Epidermal melanocyte (primary cell): Measurements from ENCODE around the gene PPP1R7.

Source experiments
- DNase-seq: peaks from one replicate; pipeline ENCODE4 v3.0.0; 2011; ENCODE audit warnings: low spot score; ENCODE audit not compliant: insufficient read length

The PPP1R7 gene

DNA sequence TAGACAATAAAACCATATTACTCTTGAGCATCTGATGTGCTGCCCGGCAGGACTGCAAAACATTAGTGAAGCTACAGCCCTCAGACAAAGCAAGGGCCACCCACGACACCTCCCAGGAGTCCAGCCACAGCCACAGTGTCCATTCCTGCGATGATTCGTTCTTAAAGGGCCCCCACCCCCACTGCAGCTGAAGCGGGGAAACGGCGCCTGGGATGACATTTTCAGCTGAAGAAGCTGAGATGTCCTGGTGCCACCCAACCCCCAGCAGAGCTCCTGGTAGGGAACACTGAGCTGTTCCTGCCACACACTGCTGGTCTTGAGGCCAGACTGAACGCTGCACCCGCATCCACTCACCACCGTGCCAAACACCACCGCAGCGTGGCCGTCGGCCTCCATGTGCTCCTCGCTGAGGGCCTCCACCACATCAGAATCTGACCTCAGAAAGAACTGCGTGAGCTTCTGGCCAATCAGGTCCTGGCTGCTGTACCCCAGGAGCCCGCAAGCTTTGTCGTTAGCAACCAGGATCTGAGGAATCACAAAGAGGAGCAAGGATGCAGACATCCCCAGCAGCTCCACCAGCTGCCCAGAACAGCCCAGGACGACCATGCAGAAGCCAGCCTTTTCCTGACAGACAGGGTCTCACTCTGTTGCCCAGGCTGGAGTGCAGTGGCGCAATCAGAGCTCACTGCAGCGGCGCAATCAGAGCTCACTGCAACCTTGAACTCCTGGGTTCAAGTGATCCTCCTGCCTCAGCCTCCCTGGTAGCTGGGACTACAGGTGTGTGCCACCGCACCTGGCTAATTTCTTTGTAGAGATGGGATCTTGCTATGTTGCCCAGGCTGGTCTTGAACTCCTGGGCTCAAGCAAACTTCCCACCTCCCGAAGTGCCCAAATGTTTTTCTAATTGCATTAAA, 10.5 kb upstream of the PPP1R7 start:
- DNase-seq: no peak

DNA sequence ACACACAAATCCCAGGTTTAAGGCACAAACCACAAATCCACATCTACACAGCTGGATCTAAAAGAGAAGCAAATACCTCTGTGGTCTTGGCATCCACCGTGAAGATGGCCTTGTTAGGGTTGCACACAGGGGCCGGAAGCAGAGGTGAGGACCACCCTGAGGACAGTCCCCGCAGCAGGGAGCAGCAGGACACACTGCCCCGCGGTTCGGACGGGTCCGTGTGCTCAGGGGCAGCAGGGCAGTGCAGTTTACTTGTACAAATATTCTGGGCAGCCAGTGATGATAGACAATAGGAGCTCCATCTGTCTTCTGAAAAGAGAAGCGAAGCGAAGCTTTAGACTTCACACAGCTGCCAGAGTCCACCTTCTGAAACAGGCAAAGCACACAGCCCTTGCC, 9.8 kb upstream of the PPP1R7 start:
- DNase-seq: no peak

DNA sequence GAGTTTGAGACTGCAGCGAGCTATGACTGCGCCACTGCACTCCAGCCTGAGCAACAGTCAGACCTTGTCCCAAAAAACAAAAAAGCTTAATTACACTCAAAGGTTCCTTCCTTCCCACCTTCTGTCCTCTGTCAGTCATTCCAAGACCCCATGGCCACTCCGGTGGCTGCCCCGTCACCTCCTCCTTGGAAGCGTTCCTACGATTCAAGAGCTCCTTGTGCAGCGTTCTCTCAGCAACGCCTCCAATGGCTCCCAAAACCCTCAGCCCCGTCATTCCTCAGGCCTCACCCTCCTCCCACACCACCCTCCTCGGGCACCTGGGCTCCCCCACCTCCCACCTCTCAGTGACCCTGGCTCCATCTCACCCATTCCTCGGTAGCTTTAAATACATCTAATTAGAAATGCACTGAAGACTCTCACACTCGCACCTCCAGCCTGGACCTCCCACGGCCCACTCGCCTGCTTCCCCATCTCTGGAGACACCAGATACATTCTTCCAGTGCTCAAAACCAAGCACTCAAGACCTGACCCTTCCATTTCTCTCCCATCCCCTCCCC, 9.0 kb upstream of the PPP1R7 start:
- no peak for DNase-seq

DNA sequence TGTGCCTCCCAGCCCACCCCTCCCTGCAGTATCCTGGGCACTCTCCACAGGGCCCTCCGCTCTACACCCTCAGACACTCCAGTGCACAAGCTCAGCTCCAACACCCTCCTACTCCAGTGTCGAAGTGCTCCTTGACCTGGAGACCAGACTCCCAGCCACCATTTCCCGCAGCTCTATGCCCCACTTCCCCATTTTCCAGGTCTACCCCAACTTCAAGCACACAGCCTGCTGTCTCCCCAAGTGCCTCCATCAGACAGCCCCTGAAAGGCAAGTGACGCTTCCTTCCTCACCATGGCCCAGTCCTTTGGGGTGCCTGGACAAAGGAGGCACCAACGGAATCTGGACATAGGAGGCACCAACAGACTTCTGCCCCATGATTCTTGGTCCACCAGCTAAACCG, 8.2 kb upstream of the PPP1R7 start:
- no peak for DNase-seq

DNA sequence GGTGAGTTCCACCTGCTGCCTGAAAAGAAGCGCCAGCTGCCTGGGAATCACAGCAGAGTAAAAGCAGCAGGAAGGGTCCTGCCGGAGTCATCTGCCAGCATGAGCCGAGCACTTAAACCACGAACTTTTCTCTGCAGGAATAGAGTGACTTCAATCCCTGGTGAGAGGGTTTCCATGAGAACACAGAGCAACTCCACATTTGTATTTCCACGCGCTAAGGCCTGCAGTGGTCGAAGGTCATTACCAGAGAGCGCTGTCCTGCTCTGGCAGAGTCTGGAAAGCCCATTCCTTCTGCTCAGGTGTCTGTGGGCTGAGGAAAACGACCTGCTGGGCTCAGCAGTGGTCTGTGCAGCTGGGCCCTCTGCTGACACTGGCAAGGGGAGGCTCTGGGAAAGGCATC, 7.7 kb upstream of the PPP1R7 start:
- DNase-seq: no peak

DNA sequence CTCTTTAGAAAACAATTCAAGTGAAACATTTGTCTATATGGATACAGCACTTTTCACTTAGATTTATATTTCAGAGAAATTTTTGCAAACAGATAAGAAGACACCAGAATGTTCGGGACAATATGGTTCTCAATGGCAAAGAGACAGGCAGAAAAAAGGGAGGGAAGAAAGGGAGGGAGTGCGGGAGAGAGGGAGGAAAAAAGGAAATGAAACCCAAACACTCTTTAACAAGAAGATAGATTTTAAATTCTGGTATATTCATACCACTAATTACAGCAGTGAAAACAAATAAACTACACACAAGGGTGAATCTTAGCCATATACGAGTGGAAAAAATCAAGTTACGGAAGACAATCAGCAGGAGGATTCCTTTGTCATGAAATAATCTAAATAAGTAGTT, 4.0 kb upstream of the PPP1R7 start:
- DNase-seq: no peak

DNA sequence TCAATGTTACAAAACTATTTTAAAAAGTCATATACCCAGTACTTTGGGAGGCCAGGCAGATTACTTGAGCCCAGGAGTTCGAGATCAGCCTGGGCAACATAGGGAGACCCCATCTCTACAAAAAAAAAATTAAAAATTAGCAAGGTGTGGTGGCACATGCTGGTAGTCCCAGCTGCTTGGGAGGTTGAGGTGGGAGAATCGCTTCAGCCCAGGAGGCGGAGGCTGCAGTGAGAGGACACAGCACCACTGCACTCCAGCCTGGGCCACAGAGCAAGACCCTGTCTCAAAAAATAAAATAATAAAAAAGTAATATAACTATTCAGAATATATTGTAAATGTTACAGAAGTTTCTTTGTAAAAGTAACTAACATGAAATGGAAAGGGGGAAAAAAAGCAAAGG, 2.9 kb upstream of the PPP1R7 start:
- no peak for DNase-seq

DNA sequence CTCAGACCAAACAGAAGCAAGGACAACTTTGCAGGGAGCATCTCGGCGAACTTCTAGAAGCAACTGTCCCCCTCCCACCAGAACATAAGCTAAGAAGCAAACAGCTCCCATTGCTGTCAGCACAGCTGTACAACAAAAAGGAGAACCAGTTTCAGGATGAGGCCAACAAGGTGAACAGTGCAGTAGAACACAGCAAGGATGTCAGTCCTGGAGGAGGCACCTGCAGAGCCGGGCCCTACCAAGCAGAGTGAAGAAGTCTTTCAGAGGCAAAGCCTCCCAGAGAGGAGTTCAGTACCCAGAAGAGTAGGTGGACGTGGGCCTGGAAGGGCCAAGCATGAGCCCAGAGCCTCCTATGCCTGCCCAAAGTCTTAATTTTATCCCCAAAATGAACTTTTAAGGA, 2.0 kb upstream of the PPP1R7 start:
- DNase-seq: no peak

DNA sequence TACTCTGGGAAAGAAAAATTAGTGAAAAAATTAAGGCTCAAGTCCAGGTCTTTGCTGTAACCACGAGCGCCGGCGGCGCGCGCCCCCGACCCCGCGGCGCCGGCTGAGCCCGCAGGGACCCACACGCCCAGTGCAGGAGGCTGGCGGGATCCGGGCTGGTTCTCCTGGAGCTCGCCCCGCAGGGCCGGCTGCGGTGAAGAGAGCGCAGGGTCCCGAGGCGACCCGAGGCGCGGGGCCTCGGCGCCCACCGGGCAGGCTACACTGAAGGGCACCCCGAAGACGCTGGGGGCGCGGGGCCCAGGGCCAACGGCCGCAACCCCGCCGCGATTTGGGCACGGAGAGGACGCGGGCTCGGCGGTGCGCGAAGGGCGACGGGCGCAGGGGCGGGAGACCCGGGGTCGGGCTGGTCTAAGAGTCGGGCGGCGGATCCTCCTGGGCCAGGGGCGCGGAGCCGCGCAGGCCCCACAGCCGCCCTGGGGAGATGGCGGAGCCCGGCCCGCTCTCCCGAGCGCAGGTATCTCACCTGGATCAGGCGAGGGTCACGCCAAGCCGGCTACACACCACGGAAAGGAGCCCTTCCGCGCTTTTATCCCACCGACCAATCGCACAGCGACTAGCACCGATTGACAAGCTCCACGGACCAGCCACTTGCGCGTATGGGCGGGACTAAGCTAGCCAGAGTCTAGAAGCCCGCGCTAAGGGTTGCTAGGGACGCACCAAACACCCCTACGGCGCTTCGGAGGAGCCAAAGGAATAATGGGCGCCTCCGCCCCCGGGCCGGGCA, 1.2 kb upstream of the PPP1R7 start, which contains the start of gene PASK:
TSS of gene PASK (minus strand) at position 582 of the 784 bp plus-strand sequence. CDS start 6,440 bp downstream, outside the sequence.
- DNase-seq: peak; percentile 90

DNA sequence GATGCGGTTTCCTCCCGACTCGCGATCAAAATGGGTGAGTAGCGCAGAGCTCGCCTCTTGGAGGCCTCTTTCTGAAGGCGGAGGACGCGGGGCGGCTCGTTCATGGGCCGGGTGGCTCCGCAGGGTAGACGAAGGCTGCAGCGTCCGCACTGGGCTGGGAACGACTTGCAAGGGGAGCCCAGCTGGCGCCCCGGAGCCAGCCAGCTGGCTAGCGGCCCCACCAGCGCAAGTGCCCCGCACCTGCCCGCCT, 667 bp upstream of the PPP1R7 start:
- DNase-seq: no peak

DNA sequence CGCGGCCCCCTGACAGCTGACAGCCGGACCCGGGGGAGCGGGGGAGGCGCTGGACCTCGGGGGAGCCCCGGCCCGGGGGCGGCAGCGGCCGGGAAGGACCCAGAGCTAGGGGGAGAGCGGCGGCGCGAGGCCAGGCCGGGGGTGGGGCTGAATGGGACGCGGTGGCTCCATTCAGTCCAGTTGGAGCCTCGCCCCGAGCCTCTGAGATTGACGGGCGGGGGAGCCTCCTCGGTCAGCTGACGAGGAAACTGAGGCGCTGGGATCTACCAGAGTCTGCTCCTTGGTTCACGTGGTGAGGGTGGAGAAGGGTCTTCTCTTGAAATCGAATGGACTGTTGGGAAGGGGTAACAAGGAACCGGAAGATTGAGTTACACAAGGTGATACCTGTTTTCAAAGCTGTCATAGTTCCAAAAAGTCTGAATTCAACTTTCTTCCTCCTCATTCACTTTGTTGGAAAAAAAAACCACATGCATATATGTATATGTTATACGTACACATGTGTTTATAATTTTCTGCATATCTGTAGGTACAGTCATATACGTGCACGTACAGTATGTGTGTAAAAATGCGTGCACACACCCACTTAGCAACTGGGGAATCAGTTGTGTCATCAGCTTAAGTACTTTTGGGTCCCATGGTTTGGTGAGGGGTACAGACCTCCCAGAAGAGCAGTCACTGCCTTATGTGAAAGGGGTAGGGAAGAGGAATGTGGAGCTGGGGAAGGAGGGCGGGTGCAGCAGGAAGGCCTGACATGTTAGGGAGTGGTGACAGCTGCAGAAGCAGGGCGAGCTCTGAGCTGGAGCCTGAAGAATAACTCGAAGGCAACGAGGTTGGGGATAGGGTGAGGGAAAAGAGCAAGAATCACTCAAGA, 628 bp downstream of the PPP1R7 start:
- DNase-seq: no peak

DNA sequence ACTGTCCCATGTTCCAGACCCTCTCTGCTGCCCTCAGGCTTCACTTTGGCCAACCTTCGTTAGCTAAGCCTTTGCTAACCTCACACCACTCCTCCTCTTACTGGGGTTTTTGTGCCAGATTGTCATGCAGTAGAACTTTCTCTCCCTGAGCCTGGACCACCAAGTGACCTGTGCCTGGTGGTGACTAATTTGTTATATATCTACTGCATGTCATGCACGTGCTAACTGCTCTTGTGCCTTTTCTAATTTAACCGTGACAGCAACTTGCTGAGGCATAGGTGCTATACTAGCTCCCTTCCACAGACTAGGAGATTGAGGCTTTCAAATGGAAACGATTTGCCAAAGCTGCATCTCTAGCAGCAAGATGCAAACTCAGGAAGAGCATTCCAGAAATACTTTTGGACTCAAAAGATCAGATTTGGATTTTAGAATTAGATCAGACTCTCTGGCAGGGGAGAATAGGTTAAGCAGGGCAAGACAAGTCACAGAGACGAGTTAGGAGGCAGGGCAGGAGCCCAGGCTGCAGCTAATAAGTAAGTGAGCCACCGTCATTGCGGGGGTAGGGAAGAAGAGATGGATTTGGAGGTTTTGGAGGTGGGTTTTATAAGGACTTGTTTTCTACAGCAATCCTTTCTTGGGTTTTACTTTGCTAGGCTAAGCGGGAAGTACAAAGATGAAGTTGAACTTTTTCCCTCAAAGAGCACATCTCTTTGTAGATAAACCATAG, 1.8 kb downstream of the PPP1R7 start:
- DNase-seq: no peak

DNA sequence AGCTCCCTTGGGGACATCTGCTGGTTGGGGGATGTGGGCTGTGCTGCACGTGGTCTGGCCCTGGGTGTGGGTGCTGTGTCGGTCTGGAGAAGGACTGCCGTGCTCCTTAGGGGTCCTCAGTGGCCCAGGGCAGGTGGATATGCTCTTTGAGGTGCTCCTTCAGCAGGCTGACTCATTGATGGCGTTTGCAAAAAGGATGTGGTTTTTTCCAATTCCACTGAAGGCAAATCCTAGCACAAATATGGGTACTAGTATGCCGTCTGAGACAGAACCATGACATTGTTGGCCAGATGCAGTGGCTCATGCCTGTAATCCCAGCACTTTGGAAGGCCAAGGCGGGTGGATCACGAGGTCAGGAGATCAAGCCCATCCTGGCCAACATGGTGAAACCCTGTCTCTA, 3.3 kb downstream of the PPP1R7 start:
- DNase-seq: no peak

DNA sequence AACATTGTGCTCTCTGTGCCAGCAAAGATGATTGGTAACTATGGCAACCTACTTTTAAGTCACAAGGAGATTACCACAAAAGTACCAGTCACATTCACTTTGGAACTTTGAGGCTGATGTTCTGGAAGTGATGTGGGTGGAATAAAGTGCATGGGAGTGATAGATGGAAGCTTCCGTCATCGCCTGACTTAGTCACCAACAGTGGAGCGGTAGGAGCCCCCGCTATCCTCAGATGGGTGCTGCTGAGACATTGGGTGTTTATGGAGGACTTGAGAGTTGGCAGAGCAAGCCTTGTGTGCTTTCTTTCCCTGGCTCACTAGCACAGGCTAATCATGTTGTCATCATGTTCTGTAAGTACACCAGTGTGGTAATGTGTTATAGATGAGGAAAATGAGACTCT, 4.6 kb downstream of the PPP1R7 start:
- DNase-seq: no peak

DNA sequence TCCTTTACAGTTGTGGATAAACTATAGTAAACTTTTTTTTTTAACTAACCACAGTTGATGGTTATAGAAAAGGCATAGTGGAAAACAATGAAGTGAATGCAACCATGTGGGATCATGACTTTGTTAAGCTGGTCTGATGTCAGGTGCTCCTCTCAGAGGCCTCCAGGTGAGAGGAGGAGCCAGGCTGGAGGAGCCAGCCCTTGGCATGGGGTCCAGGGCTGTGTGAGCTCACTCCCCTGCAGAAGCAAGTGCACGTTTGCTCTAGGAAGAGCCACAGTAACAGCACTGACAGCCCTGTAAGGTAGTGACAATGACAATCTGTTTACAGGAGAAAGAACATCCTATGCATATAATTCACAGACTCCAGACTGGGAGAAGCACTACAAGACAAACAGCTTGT, 5.7 kb downstream of the PPP1R7 start:
- no peak for DNase-seq

DNA sequence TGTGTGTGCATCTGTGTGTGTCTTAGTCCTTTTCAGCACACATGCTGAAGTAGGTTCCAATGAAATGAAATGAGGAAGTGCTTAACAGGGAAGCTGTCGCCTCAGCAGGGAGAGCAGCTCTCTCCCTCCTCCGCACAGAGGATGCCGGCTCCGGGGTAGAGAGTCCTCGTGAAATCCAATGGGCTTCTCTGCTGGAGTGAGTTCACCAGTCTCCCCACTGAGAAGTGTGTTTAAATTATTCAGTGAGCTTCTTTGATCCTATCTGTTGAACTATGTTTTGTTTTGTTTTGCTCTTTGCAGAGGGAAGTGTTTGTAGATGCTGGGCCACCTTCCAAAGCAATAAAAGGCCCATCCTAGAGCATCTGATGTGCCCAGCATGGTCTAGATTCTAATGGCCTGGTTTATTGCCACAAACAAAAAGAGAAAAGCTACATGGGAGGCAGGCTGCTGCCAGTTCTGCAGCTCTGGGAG, 6.7 kb downstream of the PPP1R7 start:
- no peak for DNase-seq

DNA sequence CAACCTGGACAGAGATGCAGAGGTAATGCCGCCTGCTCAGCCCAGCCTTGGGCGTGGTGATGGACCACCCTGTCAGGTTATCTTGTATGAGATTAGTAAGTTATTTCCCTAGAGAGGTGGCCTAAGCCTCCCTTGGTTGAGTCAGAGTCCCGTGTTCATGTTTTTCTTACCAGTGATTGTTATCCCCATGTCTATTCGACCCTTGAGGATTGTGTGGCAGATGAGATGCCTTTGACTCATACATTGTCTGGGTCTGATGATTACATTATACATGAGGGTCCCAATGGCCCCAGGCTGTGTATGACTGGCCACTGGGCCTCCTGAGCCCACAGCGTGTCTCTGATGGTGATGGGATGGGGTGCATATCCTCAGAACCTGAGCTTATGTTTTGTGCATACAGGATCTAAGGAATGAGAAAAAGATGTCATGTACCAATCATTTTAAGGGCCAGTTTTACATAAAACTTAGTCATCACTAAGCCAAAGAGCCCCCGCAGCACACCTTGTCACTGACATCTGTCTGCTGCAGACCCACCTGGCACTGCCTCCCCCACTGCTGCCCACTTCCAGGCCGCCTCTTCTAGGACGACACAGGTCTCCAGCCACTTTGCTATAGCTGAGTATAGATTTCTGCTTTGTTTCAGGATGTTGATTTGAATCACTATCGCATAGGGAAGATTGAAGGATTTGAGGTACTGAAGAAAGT, 7.7 kb downstream of the PPP1R7 start:
- DNase-seq: no peak

DNA sequence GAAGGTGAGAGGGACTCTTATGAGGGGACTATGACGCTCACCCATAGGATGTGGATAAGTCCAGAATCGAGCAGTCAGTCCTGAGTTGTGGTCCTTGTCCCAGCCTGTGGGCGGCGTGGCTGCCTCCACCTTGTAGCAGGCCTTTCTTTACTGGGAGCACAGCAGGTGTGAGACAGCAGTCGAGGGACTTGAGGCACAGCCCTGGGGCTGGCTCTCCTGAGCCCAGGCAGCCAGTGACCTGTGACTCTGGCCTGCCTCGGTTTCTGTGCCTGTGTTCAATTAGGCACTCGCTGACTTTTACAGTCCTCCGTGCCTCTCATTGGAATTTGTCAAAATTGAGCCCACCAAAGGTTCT, 8.3 kb downstream of the PPP1R7 start:
- no peak for DNase-seq

DNA sequence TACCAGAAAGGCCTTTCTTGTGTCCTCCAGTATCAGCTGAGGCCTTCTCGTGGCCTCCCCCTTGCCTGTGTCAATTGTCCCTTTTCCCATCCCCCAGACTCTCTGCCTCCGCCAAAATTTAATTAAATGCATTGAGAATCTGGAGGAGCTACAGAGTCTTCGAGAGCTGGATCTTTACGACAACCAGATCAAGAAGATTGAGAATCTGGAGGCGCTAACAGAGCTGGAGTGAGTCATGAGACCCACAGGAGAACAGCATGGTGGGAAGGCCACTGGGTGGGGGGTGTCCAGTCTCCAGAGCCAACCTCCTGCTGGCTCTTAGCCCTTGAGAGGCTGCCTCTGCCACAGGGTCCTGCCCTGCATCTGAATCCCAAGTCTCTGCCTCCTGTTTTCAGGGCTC, 8.8 kb downstream of the PPP1R7 start:
- DNase-seq: no peak

DNA sequence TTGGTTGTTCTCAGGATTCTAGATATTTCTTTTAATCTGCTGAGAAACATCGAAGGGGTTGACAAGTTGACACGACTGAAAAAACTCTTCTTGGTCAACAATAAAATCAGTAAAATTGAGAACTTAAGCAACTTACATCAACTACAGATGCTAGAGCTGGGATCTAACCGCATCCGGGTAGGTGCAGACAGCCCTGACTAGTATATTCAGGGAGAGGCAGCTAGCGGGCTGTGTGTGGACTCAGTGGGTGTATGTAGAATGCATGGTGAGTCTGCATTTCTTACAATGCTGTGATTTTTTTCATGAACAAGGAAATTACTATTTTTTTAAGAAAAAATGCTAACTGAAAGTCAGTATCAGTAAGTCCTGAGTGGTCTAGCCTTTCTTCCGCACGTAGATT, 10.1 kb downstream of the PPP1R7 start:
- DNase-seq: no peak
